Tibial artery (tissue), 4 donors: ENCODE data around the gene MORC2.

ENCODE experiments used
- DNase-seq, 2 donors: peaks; one replicate each; pipeline ENCODE4 v3.0.0-alpha.2; 2019
- H3K27ac ChIP-seq, 2 donors: fragments of 200-600 bp; sonication (generic) in 1 of 2; 1 replicate in 1 of 2; 2 replicates in 1 of 2; pipeline ENCODE4 v1.5.1; 2018 to 2019; ENCODE audit warnings: mild to moderate bottlenecking in 1 of 2
- H3K27me3 ChIP-seq, 2 donors: fragments of 200-600 bp; sonication (generic) in 1 of 2; one replicate each; pipeline versions ENCODE4 v1.5.1 to v1.6.0; 2016 to 2019
- H3K36me3 ChIP-seq, 3 donors: fragments of 200-600 bp; sonication (generic) in 2 of 3; one replicate each; pipeline ENCODE4 v1.5.1; 2016 to 2019; ENCODE audit warnings: mild to moderate bottlenecking in 2 of 3
- H3K4me1 ChIP-seq, 4 donors: fragments of 200-600 bp; sonication (generic) in 2 of 4; 1 replicate in 3 of 4; 2 replicates in 1 of 4; pipeline ENCODE4 v1.5.1; 2016 to 2019
- H3K4me3 ChIP-seq, 2 donors: fragments of 200-600 bp; sonication (generic) in 1 of 2; 1 replicate in 1 of 2; 2 replicates in 1 of 2; pipeline ENCODE4 v1.5.1; 2018 to 2019; ENCODE audit warnings: mild to moderate bottlenecking in 2 of 2
- H3K9me3 ChIP-seq, 3 donors: fragments of 200-600 bp; sonication (generic) in 1 of 3; one replicate each; pipeline ENCODE4 v1.5.1; 2016 to 2019
- intact Hi-C: fragments of 100-400 bp; cut with DNase I; formaldehyde crosslinking; loops from one replicate; pipeline ENCODE4 v1.15.0; 2023; ENCODE audit warnings: low total_unique reads
- TF ChIP-seq, protein P1 (sequence below), 2 experiments: fragments of 200-600 bp in 1 of 2; fragments of 450-650 bp in 1 of 2; IDR thresholded peaks; one replicate each; pipeline ENCODE4 v1.5.1; 2017 to 2019; ENCODE audit warnings: antibody characterized with exemption in 2 of 2, mild to moderate bottlenecking in 1 of 2, moderate library complexity in 1 of 2

The MORC2 gene

DNA sequence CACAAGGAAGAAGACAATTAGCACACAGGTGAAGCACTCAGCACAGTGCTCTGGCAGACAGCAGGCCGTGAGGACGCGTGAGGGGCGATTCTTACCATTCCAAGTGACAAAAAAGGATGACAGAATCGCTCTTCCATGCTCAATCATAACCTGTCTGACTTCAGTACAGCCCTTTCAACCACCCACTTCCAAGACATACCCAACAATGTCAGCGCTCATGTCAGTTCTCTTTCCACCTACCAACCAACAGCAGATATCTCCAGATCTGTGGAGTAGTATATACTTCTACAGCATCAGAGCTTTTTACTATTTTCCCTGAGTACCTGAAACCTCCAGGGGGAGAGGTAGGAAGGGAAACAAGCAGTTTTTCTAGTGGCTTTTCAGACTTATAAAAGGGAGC is 40.2 kb downstream of the MORC2 start:
- Histone ChIP-seq H3K27ac (no peak overlapping the region), H3K27me3 (no peaks in the 10 kb centered on the region), H3K36me3 (peaks cover 67 to 97% (median 79%) of the 10 kb centered on the region in 3 donors), H3K4me1 (peaks cover 0 to 7% (median 0%) of the 10 kb centered on the region in 4 donors), H3K9me3 (no peaks in the 10 kb centered on the region), H3K4me3 (no peak overlapping the region)
- TF ChIP-seq, protein P1, sequence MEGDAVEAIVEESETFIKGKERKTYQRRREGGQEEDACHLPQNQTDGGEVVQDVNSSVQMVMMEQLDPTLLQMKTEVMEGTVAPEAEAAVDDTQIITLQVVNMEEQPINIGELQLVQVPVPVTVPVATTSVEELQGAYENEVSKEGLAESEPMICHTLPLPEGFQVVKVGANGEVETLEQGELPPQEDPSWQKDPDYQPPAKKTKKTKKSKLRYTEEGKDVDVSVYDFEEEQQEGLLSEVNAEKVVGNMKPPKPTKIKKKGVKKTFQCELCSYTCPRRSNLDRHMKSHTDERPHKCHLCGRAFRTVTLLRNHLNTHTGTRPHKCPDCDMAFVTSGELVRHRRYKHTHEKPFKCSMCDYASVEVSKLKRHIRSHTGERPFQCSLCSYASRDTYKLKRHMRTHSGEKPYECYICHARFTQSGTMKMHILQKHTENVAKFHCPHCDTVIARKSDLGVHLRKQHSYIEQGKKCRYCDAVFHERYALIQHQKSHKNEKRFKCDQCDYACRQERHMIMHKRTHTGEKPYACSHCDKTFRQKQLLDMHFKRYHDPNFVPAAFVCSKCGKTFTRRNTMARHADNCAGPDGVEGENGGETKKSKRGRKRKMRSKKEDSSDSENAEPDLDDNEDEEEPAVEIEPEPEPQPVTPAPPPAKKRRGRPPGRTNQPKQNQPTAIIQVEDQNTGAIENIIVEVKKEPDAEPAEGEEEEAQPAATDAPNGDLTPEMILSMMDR (IDR thresholded peaks at IDR 0.05) = no peak
- intact Hi-C loops = no loop called here
- no peak for DNase-seq

DNA sequence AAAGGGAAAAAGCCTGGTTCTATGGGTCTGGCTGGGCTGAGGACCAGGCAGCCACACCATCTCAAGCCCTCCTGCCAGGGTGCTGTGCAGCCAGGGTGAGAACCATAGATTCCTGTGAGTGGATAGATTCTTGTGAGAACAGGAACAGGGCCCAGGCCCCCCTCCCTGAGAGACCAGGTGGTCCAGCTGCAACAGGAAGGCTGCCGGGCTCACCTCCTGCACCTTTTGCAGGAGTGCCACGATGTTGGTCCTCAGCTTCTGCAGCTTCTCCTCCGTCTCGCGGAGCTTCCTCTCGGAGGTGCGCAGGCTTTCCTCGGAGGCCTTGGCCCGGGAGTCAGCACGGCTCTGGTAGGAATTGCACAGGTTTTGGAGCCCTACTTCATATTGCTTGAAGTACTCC is 40.8 kb downstream of the MORC2 start:
- intact Hi-C loops = no loop called here

DNA sequence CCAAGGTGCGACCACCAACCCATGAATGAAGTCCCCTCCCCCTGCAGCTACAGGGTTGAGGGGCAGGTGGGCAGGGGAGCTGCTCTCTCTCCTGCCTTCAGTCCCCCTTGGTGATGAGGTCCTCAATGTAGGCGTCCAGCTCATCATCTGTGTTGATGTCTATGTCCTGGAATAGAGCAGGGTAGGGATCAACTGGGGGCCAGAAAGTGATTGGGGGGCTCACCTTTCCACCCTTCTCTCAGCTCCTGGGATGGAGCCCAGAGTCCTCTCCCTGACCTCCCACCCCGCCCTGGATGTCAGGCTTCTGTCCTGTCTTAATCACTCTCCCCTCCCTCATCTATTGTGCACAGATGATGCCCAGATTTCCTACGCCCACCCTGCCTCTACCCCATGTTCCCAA is 41.9 kb downstream of the MORC2 start:
- peaks cover 50 to 81% (median 62%) of the 10 kb centered on the region in 3 donors for H3K36me3 ChIP-seq
- intact Hi-C loops = no loop called here

More for the DNA sequence above, 40.8 kb downstream of the MORC2 start:
- Histone ChIP-seq H3K27me3 (no peaks in the 10 kb centered on the region), H3K36me3 (peaks cover 61 to 92% (median 73%) of the 10 kb centered on the region in 3 donors), H3K9me3 (no peaks in the 10 kb centered on the region), H3K4me1 (peaks cover 0 to 7% (median 0%) of the 10 kb centered on the region in 4 donors), H3K4me3 (no peak overlapping the region), H3K27ac (no peak overlapping the region)
- peak in 1 of 2 donors; percentile 55 for DNase-seq
- TF ChIP-seq, protein P1 (IDR thresholded peaks at IDR 0.05) = no peak

DNA sequence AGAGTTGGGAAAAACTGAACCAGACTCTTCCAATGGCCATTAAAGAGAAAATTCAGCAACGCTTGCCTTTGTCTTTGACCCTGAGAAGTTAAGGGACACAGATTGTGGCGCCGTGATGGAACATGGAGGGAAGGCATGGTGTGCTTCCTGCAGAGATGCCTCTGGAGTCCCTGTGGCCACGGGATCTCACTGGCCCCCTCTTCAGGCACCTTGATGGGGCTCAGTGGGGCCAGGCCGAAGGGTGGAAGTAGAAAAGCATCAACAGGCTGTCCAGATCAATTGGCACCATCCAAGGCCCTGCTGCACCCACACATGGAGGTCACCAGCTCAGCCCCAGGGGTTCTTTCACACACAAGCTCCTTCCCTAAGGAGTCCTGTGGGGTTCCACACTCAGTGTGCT is 42.9 kb downstream of the MORC2 start:
- TF ChIP-seq, protein P1 (IDR thresholded peaks at IDR 0.05) = no peak
- intact Hi-C loops = no loop called here
- peak in 1 of 2 donors; percentile 11 for DNase-seq
- Histone ChIP-seq H3K9me3 (no peaks in the 10 kb centered on the region), H3K36me3 (peaks cover 41 to 71% (median 52%) of the 10 kb centered on the region in 3 donors), H3K4me3 (no peak overlapping the region), H3K27me3 (no peaks in the 10 kb centered on the region), H3K27ac (no peak overlapping the region), H3K4me1 (peaks cover 0 to 20% (median 0%) of the 10 kb centered on the region in 4 donors)

More for the DNA sequence above, 41.9 kb downstream of the MORC2 start:
- no peak overlapping the region for H3K4me3 ChIP-seq
- no peaks in the 10 kb centered on the region for H3K9me3 ChIP-seq
- no peaks in the 10 kb centered on the region for H3K27me3 ChIP-seq
- H3K27ac ChIP-seq = no peak overlapping the region
- H3K4me1 ChIP-seq = peaks cover 0 to 14% (median 0%) of the 10 kb centered on the region in 4 donors
- DNase-seq = peak in 1 of 2 donors; percentile 23
- TF ChIP-seq, protein P1 (IDR thresholded peaks at IDR 0.05) = no peak

DNA sequence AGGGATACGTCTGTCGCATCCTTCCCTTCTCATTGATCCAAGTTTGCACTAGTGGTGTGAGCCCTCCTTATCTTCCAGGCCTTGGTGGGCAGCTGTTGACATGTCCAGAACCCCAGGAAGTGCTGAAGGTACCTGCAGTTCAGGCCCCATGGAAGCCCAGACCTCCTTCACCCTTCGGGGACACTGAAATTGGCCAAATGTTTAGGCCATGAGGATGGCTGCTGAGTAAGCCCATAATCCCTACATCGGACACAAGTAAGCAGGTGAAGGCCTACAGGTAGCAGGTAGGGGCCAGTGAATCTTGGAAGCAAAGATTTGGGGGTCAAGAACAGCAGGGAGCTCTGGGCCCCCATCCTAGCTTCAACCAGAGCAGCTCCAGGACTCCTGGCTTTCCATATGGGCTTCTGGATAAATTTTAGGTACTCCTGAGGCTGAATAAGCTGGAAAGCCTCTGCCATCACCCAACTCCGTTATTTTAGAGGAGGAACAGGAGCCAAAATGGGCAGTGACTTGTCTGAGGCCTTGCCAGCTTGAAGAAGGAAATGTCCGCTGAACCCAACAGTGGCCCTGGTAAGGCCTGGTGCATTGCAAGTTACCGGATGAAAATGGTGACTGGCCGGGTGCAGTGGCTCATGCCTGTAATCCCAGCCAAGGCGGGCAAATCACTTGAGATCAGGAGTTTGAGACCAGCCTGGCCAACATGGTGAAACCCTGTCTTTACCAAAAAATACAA is 45.2 kb downstream of the MORC2 start:
- Histone ChIP-seq H3K27me3 (no peaks in the 10 kb centered on the region), H3K4me3 (no peak overlapping the region), H3K27ac (no peak overlapping the region), H3K36me3 (peaks cover 20 to 48% (median 29%) of the 10 kb centered on the region in 3 donors), H3K9me3 (no peaks in the 10 kb centered on the region), H3K4me1 (peaks cover 0 to 12% (median 0%) of the 10 kb centered on the region in 4 donors)
- TF ChIP-seq, protein P1 (IDR thresholded peaks at IDR 0.05) = no peak
- DNase-seq = peak in 1 of 2 donors; percentile 43
- intact Hi-C loops = loop anchor here (5.0 kb wide), 2 partner anchors 156 to 286 kb away; partner anchors contain the start of gene SLC35E4
